ENCODE data around the gene PATL2.

DNA sequence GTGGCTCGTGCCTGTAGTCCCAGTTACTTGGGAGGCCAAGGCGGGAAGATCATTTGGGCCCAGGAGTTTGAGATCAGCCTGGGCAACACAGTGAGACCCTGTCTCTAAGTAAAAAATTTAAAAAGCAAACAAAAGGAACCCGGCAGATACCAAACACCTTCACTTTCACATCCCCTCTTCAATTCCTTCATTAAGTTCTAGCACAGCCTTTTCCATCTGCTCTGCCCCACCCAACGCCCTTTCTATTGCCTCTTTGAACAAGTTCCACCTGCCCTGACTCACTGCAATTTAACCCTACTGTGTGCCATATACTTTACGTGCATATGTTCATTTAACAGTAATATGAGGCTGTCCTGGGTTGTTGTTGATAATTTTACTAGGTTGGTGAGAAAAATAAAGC lies 35.2 kb downstream of the PATL2 start:
- TF ChIP-seq, protein P1, sequence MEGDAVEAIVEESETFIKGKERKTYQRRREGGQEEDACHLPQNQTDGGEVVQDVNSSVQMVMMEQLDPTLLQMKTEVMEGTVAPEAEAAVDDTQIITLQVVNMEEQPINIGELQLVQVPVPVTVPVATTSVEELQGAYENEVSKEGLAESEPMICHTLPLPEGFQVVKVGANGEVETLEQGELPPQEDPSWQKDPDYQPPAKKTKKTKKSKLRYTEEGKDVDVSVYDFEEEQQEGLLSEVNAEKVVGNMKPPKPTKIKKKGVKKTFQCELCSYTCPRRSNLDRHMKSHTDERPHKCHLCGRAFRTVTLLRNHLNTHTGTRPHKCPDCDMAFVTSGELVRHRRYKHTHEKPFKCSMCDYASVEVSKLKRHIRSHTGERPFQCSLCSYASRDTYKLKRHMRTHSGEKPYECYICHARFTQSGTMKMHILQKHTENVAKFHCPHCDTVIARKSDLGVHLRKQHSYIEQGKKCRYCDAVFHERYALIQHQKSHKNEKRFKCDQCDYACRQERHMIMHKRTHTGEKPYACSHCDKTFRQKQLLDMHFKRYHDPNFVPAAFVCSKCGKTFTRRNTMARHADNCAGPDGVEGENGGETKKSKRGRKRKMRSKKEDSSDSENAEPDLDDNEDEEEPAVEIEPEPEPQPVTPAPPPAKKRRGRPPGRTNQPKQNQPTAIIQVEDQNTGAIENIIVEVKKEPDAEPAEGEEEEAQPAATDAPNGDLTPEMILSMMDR (IDR thresholded peaks at IDR 0.05) = no peak
- TF ChIP-seq POLR2AphosphoS5 (IDR thresholded peaks at IDR 0.05; ENCODE audit: low read depth, low read length) (no peak), TCF7L2 (IDR thresholded peaks at IDR 0.05; ENCODE audit: low read depth, low read length) (no peak)
- TF ChIP-seq, protein P2, sequence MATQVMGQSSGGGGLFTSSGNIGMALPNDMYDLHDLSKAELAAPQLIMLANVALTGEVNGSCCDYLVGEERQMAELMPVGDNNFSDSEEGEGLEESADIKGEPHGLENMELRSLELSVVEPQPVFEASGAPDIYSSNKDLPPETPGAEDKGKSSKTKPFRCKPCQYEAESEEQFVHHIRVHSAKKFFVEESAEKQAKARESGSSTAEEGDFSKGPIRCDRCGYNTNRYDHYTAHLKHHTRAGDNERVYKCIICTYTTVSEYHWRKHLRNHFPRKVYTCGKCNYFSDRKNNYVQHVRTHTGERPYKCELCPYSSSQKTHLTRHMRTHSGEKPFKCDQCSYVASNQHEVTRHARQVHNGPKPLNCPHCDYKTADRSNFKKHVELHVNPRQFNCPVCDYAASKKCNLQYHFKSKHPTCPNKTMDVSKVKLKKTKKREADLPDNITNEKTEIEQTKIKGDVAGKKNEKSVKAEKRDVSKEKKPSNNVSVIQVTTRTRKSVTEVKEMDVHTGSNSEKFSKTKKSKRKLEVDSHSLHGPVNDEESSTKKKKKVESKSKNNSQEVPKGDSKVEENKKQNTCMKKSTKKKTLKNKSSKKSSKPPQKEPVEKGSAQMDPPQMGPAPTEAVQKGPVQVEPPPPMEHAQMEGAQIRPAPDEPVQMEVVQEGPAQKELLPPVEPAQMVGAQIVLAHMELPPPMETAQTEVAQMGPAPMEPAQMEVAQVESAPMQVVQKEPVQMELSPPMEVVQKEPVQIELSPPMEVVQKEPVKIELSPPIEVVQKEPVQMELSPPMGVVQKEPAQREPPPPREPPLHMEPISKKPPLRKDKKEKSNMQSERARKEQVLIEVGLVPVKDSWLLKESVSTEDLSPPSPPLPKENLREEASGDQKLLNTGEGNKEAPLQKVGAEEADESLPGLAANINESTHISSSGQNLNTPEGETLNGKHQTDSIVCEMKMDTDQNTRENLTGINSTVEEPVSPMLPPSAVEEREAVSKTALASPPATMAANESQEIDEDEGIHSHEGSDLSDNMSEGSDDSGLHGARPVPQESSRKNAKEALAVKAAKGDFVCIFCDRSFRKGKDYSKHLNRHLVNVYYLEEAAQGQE (IDR thresholded peaks at IDR 0.05; ENCODE audit: insufficient read depth in 1 of 2, low read depth in 2 of 2, low read length in 1 of 2) = no peak

All from Panc1 (cell line).